Colonic mucosa (tissue), 4 donors: Measurements from ENCODE around the gene RFX3. TPM values are rescaled to one million over a fixed set of nuclear protein-coding genes. Genes with fewer than 3 reads are reported as not detected.

Experiments used
- DNase-seq: peaks from one replicate; pipeline ENCODE4 v3.0.0-alpha.2; 2020
- H3K27ac ChIP-seq: fragments of 200-600 bp; one replicate; pipeline ENCODE4 v1.8.0; 2021
- H3K27me3 ChIP-seq: fragments of 200-600 bp; one replicate; pipeline ENCODE4 v1.8.0; 2021
- H3K36me3 ChIP-seq: fragments of 200-600 bp; one replicate; pipeline ENCODE4 v1.8.0; 2021
- H3K4me1 ChIP-seq: fragments of 200-600 bp; one replicate; pipeline ENCODE4 v1.8.0; 2021; ENCODE audit warnings: mild to moderate bottlenecking
- H3K4me3 ChIP-seq: fragments of 200-600 bp; one replicate; pipeline ENCODE4 v1.8.0; 2021
- H3K9ac ChIP-seq, 2 donors: one replicate each; pipeline ENCODE4 v1.7.0; 2013; ENCODE audit warnings: control low read depth in 2 of 2, low read depth in 2 of 2, low read length in 2 of 2
- H3K9me3 ChIP-seq: fragments of 200-600 bp; one replicate; pipeline ENCODE4 v1.8.0; 2021
- CTCF ChIP-seq: fragments of 200-600 bp; IDR thresholded peaks from one replicate; pipeline ENCODE4 v1.8.0; 2022; ENCODE audit warnings: antibody characterized with exemption, mild to moderate bottlenecking
- intact Hi-C: fragments of 100-400 bp; cut with DNase I; formaldehyde crosslinking; loops from one replicate; pipeline ENCODE4 v1.14.1; 2022
- total RNA-seq, 2 donors: library from RNA; stranded (reverse); fragmentation: NEBNext Ultra II Directional in 1 of 2; extraction: Animal tissue kit (Norgen Biotek cat#: 25700) in 1 of 2; gene quantifications; one replicate each; pipeline ENCODE4 v1.2.1, GENCODE V29; 2021
- donor health status: healthy.
- donor health status: DM: no; HTN: no; CAD: no.
- donor health status: DM: no; HTN: no; CAD: no.

The RFX3 gene
- total RNA-seq, 2 donors from 2014 or later, result 9.8 to 12.1 TPM

- H3K36me3 ChIP-seq, result no peaks in the 10 kb centered on the region
These were observed 269.1 kb downstream of the RFX3 start for GRCh38 chr9:3256571-3257330.

GRCh38 chr9:3251309-3251708 lies 274.5 kb downstream of the RFX3 start:
- TF ChIP-seq CTCF, result no peak
- no peak overlapping the region for H3K4me3 ChIP-seq
- intact Hi-C loops, result no loop called here
- H3K9ac ChIP-seq, result no peak overlapping the region
- H3K27me3 ChIP-seq, result no peaks in the 10 kb centered on the region
- no peaks in the 10 kb centered on the region for H3K9me3 ChIP-seq
- no peaks in the 10 kb centered on the region for H3K36me3 ChIP-seq
- no peak overlapping the region for H3K27ac ChIP-seq
- H3K4me1 ChIP-seq, result no peaks in the 10 kb centered on the region
- no peak for DNase-seq

More at GRCh38 chr9:3256571-3257330, 269.1 kb downstream of the RFX3 start:
- no peak overlapping the region for H3K4me3 ChIP-seq
- intact Hi-C loops, result no loop called here
- DNase-seq, result no peak
- TF ChIP-seq CTCF, result no peak
- H3K9ac ChIP-seq, result no peak overlapping the region
- H3K9me3 ChIP-seq, result no peaks in the 10 kb centered on the region
- no peak overlapping the region for H3K27ac ChIP-seq
- no peaks in the 10 kb centered on the region for H3K27me3 ChIP-seq
- no peaks in the 10 kb centered on the region for H3K4me1 ChIP-seq

GRCh38 chr9:3250741-3251140 lies 275.1 kb downstream of the RFX3 start:
- H3K4me1 ChIP-seq, result no peaks in the 10 kb centered on the region
- no peaks in the 10 kb centered on the region for H3K27me3 ChIP-seq
- H3K9ac ChIP-seq, result no peak overlapping the region
- H3K27ac ChIP-seq, result no peak overlapping the region
- DNase-seq, result no peak
- no peaks in the 10 kb centered on the region for H3K9me3 ChIP-seq
- no peaks in the 10 kb centered on the region for H3K36me3 ChIP-seq
- intact Hi-C loops, result no loop called here
- no peak overlapping the region for H3K4me3 ChIP-seq
- TF ChIP-seq CTCF, result no peak

GRCh38 chr9:3247211-3247610 lies 278.6 kb downstream of the RFX3 start:
- H3K4me1 ChIP-seq, result no peaks in the 10 kb centered on the region
- H3K9me3 ChIP-seq, result no peaks in the 10 kb centered on the region
- intact Hi-C loops, result loop anchor here (10.0 kb wide), 1 partner anchor 188 kb away; no protein-coding TSS in a partner anchor
- no peak for TF ChIP-seq CTCF
- DNase-seq, result no peak
- no peaks in the 10 kb centered on the region for H3K36me3 ChIP-seq
- no peak overlapping the region for H3K27ac ChIP-seq
- H3K4me3 ChIP-seq, result no peak overlapping the region
- H3K9ac ChIP-seq, result no peak overlapping the region
- H3K27me3 ChIP-seq, result no peaks in the 10 kb centered on the region

- intact Hi-C loops, result loop anchor here (10.0 kb wide), 1 partner anchor 189 kb away; no protein-coding TSS in a partner anchor
- no peak for DNase-seq
- Histone ChIP-seq H3K4me3 (no peak overlapping the region), H3K36me3 (no peaks in the 10 kb centered on the region), H3K27ac (no peak overlapping the region), H3K4me1 (no peaks in the 10 kb centered on the region), H3K9me3 (no peaks in the 10 kb centered on the region), H3K27me3 (no peaks in the 10 kb centered on the region), H3K9ac (no peak overlapping the region)
- no peak for TF ChIP-seq CTCF
These were observed 279.6 kb downstream of the RFX3 start for GRCh38 chr9:3246241-3246640.
